Hepatocyte (in vitro differentiated cells): ENCODE measurements around the gene PARD3B.

ENCODE experiments used
- EZH2 ChIP-seq: fragments of 200-600 bp; sonication (generic); IDR thresholded peaks from 2 replicates; pipeline ENCODE4 v1.6.1; 2016; ENCODE audit warnings: antibody characterized with exemption, mild to moderate bottlenecking, borderline replicate concordance
- TF ChIP-seq, protein P1 (sequence below): fragments of 200-600 bp; sonication (generic); IDR thresholded peaks from 2 replicates; pipeline ENCODE4 v1.5.1; 2016; ENCODE audit warnings: antibody characterized with exemption, mild to moderate bottlenecking; ENCODE audit not compliant: poor library complexity

DNA sequence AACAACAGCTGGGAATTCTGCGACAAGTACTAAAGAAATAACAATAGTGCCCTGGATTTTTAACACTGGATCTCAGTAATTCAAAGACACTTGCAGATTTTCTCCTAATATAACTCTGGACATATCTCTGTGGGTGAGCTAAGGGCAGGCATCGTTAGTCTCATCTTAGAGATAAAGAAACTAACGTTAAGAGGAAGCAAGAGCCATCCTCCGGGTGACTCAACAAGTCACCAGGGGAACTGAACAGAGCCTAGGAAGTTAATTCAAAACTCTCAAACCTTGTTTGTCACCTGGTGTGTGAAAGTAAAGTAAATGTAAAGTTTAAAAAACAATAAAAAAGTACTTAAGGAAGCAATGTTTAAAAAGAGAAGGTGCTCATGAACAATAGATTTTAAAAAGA lies 1095.4 kb downstream of the PARD3B start:
- TF ChIP-seq, protein P1, sequence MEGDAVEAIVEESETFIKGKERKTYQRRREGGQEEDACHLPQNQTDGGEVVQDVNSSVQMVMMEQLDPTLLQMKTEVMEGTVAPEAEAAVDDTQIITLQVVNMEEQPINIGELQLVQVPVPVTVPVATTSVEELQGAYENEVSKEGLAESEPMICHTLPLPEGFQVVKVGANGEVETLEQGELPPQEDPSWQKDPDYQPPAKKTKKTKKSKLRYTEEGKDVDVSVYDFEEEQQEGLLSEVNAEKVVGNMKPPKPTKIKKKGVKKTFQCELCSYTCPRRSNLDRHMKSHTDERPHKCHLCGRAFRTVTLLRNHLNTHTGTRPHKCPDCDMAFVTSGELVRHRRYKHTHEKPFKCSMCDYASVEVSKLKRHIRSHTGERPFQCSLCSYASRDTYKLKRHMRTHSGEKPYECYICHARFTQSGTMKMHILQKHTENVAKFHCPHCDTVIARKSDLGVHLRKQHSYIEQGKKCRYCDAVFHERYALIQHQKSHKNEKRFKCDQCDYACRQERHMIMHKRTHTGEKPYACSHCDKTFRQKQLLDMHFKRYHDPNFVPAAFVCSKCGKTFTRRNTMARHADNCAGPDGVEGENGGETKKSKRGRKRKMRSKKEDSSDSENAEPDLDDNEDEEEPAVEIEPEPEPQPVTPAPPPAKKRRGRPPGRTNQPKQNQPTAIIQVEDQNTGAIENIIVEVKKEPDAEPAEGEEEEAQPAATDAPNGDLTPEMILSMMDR, result no peak
- TF ChIP-seq EZH2, result no peak
